GM21737 (cell line): ENCODE results near the gene NUP98.
"Not testable (repeated sequence)": the region's sequence is repeated elsewhere in the genome, so short reads cannot be mapped to it uniquely, and the experiment has no call there.

Experiments
- ATAC-seq: cut with Tn5 transposase; IDR thresholded peaks from one replicate; pipeline ENCODE4 v1.9.1; 2021; ENCODE audit warnings: mild to moderate bottlenecking, moderate library complexity; ENCODE audit not compliant: unreplicated experiment

Gene NUP98

DNA sequence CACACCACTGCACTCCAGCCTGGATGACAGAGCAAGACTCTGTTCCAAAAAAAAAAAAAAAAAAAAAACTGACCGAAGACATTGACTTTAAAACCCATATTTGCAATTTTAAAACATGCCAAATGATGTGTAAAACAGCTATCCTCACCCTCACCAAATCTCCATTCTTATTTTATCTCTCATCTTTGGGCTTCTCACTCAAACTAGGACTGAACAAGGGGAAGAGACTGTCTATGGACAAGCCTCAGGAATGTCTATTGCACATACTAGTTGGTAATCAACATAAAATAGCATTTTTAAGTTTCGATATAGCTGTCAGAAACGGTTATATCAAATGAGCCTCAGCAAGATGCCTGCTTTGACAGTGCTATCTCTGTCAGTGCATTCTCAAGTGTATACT, 118.3 kb downstream of the NUP98 start:
- no peak for ATAC-seq

DNA sequence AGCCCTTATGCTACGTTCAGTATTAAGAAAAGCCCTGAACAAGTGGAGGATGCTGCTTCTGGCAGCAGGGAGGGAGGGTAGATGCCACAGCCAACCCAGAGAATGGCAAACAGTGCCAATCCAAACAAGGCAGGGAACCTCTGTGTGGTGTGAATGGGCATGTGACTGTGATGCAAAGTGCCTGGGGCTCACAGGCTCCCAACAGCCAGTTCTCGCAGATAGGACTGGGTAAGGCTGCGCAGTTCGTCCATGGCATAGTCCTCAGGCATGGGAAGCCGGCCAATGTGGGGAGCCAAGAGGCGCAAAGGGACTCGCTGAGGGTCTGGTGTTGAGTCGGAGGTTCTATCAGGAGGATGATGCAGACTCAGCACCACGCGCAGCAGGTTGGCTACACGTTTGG, 121.4 kb downstream of the NUP98 start:
- ATAC-seq: no peak

DNA sequence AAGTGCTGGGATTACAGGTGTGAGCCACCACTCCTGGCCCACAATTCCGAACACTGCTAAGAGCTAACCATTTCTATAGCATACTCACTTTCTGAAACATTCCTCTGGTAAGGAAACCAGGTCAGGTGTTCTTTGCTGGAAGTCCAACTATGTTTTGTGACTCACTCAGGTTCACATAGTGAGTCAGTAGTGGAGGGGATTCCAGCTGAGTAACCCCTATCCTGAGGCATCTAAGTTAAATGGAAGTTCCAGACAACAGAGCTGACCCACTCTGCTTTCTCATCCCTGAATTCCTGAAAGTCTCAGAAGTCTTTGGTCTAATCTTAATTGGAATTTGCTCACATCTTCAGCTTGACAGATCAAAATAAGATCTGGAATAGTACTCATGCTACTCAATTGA, 123.2 kb downstream of the NUP98 start:
- ATAC-seq: no peak

DNA sequence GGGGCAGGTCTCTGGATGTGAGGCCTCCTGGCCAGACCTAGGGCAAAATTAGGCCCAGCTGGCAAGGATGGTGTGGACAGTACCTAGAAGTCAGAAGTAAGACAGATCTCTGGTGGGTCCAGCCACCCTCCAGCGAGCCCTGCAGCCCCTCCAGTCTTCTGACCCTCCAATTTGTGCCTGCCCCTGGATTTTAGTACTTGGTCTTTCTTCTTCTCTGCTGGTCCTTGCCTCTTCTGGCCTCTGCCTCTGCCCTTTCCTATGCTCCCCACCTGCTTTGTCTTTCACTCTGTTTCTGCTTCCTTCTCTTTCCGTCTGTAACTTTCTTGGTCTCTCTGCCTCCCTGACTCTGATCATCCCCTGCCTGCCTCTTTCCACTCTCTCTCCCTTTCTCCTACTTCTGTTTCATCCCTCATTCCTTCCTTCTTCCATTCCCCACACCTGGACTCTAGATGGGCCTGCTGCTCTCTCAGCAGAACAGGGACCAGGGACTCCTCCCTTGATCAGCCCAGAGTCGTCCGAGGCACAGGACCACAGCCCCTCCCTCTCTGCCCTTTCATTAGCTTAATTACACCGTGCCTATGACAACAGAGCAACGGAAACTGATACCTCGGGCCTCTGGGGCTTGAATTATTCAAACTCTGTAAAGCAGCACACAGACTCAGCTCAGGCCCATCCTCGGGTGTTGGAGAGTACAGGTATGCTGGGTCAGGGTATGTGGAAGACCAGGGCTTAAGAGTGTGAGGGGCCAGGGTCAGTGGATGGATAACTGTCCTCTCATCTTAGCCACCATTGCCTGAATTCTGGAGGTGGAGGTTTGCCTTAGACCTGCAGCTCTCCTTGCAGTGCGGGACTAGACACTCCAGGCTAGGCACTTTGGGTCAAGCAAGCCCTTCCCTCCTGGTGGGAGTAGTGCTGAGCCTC, 125.8 kb downstream of the NUP98 start, which contains the start of gene CHRNA10:
CHRNA10 (minus strand) TSS at position 51 of the 921 bp plus-strand sequence. CDS start 72 bp downstream, outside the sequence.
- ATAC-seq: no peak

DNA sequence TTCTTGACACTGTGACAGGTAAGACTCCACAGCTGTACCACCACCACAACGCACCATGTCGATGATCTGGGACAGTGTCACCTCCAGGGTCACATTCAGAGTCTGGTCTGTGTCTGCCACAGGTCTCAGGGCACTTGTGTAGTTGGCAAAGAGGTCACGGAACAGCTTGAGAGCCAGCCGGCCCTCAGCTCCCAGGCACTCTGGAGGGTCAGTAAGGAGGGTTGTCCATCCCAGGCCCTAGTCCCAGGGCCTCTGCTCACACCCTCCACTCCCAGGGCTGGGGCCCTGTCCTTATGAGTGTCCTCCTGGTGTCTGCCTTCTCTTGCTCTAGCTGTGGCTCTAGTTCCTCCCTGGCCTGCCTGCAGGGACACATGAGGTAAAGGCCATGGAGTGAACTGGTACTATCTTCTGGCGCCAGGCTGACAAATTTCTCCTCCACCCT, 127.6 kb downstream of the NUP98 start:
- ATAC-seq: no peak

DNA sequence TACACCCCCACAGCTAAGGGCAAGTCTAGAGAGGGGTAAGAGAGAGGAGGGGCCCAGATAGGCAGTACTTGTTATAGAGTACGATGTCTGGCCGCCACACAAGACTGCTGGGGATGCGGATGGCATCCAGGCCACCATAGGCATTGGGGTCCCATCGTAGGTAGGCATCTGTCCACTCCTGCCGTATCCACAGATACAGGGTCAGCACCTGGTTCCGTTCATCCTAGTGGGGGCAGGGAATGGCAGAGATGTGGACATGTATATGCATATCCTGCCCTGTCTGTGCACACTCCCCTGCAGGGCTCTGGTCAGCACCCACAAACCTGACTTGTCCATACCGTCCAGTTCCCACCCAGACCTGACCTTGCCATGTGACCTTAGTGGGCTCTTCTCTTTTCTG, 128.2 kb downstream of the NUP98 start:
- ATAC-seq: no peak

DNA sequence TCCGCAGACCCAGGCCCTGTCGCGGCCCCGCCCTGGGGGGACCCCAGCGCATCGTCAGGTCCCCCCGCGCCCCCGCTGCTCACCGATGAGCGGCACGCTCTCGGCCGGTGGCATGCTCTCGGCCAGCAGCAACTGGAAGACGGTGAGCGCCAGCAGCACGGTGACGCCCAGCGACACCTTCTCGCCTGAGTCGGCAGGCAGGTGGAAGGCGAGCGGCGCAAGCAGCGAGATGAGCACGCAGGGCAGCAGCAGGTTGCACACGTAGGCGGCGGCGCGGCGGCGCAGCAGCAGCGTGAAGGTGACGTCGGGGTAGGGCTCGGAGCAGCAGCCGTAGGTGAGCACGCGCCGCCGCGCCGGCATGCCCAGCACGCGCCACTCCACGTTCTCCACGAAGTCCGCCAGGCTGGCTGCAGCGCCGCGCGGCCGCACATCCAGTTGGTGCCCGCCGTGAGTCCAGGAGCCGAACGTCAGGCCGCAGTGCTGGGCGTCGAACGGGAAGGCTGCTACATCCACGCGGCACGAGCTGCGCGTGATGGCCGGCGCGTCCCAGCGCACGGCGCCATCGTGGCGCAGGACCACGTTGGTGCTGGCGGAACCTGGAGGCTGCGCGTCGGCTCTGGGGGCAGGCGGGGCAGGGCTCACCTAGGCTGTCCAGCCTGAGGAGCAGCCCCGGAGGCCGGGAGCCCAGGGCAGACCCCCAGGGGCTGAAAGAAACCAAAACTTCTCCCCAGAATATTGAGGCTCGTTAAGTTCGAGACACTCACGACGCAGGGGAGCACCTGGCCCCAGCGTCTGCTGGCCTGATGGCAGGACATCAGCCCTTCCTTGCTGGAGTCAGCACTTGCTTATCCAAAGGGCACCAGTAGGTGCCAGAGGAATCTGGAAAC, 130.0 kb downstream of the NUP98 start:
- ATAC-seq: no peak

DNA sequence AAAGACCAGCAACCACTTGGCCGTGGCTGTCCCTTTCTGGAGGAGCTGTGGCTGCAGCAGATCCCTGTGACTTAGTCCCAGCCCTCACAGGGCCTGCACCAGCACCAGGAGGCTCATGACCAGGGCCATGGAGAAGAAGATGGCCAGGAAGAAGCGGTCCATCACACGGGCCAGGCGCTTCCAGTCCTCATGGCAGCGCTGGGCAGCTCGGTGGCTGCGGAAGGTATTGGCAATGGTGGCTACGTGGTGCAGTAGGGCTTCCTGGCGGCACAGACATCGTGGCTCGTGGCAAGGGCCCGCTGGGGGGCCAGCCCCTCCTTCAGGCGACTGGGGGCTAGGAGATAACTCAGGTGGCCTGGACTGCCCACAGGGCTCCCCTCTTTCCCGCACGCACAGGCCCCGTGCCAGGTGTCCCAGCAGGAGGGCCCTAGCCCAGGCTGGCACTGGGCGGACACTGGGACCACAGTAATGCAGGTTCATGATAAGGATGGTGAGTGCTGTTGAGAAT, 131.3 kb downstream of the NUP98 start:
- no peak for ATAC-seq

DNA sequence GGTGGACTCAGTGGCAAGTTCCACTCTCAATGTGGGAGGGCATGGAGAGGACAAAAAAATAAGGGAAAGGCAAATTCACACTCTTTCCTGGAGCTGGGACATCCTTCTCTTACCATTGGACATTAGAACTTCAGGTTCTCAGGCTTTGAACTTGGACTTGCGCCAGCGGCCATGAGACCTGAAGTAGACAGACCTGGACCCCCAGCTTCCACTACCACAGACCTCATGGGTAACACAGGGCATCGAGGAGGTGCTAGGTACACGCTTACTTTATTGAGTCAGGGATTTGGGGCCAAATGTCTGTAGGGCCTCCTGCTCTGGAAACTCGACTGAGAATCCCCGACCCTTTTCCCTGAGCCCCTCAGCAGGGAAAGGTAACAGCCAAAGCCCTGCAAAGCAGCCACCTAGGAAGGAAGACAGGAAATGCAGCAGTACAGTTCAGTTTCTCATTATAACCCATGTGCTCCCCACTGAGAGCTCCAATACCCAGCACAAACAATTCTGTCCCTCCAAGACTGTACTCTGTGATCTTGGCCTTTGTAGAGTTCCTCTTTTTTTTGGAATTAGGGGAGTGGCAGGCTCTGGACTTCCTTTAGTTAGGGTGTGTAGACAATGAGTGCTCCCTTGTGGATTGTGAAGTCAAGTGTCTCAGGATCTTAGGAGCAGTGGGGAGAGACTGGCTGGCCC, 131.9 kb downstream of the NUP98 start:
- no peak for ATAC-seq

DNA sequence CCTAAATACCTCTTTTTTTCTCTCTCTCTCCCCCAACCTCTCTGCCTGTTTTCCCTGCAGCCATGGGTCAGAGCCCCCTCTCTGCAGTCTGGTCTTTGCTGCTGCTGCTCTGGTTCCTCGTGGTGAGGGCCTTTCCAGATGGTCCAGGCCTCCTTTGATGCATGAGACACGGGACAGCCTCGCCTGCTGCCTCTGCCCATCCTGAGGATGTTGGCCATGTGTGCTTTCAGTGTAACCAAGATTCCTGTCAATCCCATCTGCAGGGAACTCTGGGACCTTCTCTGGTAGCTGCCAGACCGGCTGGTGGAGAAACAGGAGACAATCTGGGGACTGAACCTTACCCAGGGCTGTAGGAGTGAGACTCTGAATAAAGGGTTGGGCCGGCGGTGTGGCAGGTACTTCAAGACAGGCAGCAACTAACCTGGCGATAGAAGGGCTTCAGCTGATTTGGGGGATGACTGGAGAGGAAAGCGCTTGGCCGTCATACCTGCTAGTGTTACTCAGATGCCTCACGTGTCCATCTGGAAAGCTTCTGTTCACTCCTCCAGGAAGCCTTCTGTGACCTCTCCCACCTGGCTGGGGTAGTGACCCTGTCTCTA, 133.2 kb downstream of the NUP98 start:
- no peak for ATAC-seq

DNA sequence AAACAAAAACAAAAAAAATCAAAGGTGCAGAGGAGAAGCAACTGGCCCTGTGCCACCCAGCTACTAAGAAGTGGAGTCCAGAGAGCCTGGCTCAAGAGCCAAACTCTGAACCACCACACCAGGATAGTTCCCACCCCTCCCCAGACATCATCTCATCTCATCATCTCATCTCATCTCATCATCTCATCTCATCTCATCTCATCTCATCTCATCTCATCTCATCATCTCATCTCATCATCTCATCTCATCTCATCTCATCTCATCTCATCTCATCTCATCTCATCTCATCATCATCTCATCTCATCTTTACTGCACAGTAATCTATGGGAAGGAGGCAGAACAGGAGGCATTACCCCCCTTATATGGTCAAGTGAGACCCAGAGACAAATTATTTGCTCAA, 134.5 kb downstream of the NUP98 start:
- ATAC-seq: no peak

DNA sequence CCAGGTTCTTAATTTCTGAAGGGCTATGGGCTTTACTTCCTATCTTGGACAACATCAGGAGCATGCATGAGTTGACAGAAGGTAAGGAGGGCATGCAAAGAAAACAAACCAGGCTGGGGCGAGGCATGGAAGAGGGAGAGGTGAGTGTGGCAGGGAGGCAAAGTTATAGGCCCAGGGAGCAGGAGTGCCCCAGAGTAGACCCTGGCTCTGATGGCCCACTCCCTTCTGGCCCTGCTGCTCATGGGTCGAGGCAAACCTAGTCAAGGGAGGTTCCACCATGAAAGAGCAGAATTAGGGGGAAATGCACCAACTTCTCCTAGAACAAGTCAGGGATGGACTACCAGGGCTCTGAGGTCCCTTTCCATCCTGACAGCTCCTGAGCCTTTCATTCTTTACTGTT, 136.4 kb downstream of the NUP98 start:
- no peak for ATAC-seq

DNA sequence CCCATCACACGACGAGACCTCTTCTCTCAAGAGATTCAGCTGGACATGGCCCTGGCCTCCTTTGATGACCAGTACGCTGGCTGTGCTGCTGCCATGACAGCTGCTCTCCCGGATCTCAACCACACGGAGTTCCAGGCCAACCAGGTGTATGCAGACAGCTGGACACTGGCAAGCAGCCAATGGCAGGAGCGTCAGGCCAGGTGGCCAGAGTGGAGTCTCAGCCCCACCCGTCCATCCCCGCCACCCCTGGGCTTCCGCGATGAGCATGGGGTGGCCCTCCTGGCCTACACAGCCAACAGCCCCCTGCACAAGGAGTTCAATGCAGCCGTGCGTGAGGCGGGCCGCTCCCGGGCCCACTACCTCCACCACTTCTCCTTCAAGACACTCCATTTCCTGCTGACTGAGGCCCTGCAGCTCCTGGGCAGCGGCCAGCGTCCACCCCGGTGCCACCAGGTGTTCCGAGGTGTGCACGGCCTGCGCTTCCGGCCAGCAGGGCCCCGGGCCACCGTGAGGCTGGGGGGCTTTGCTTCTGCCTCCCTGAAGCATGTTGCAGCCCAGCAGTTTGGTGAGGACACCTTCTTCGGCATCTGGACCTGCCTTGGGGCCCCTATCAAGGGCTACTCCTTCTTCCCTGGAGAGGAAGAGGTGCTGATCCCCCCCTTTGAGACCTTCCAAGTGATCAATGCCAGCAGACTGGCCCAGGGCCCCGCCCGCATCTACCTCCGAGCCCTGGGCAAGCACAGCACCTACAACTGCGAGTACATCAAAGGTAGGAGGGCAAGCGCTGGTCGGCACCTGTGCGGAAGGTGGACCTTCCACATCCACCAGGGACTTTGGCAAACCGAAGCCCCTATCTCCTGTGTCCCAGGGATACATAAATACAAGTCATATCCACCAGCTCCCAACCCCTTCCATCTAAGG, 137.5 kb downstream of the NUP98 start:
- ATAC-seq: no peak

DNA sequence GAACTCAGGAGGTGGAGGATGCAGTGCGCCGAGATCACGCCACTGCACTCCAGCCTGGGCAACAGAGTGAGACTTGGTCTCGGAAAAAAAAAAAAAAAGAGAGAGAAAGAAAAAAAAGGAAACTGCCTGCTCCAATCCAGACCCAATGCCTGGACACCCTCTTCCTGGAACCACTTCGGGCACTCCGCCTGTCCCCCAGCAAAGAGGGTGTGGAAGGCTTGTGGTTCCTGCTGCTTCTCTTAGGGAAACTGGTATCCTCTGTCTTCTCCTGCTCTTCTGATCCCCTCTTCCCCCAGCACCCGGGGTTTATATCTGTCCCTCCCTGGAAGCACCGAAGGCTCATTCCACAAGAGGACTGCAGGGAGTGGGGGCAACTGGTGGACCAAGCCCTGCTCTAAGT, 139.1 kb downstream of the NUP98 start:
- ATAC-seq: no peak

DNA sequence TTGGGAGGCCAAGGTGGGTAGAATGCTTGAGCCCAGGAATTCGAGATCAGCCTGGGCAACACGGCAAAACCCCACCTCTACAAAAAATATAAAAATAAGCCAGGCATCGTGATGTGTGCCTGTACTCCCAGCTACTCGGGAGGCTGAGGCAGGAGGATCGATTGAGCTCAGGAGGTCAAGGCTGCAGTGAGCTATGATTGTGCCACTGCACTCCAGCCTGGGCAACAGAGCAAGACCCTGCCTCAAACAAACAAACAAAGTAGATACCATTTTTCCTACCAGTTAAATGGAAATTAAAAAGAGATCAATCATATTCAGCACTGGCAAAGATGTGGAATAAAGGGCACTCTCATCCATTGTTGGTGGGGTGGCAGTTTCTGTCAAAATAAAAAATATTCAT, 140.0 kb downstream of the NUP98 start:
- ATAC-seq: not testable (repeated sequence)

DNA sequence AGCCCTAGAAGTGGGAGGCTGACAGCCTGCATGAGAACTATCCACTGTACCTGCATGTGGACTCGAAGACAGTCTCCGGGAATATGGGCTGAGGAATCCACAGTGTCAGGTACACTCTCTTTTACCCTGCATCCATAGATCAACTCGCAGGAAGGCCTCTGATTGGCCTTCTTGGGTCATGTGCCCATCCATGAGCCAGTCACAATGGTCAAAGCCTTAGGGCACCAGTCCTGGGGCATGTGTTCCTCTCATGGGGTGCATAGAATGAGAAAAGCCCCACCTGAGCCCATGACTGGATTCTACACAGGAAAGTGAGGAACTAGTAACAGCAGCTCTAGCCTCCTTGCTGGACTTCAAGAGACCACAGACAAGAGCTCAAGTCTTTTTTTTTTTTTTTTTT, 141.8 kb downstream of the NUP98 start:
- ATAC-seq: no peak

DNA sequence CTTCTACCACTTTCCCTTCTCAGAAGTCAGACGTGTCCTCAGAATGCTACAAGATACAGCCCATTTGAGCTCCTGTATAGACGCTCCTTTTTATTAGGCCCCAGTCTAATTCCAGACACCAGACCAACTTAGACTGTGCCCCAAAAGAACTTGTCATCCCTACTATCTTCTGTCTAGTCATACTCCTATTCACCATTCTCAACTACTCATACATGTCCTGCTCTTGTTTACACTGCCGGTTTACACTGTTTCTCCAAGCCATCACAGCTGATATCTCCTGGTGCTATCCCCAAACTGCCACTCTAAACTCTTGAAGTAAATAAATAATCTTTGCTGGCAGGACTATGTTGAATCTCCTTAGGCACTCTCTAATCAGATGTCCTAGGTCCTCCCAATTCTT, 144.8 kb downstream of the NUP98 start:
- not testable (repeated sequence) for ATAC-seq

DNA sequence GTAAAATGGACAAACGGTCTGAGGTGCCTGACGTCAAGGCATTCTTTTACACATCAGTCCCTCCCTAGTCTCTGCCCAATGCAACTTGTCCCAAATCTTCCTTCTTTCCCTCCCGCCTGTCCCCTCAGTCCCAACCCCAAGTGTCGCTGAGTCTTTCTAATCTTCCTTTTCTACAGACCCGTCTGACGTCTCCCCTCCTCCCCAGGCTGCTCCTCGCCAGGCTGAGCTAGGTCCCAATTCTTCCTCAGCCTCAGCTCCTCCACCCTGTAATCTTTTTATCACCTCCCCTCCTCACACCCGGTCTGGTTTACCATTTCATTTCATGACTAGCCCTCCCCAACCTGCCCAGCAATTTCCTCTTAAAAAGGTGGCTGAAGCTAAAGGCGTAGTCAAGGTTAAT, 148.0 kb downstream of the NUP98 start:
- not testable (repeated sequence) for ATAC-seq

DNA sequence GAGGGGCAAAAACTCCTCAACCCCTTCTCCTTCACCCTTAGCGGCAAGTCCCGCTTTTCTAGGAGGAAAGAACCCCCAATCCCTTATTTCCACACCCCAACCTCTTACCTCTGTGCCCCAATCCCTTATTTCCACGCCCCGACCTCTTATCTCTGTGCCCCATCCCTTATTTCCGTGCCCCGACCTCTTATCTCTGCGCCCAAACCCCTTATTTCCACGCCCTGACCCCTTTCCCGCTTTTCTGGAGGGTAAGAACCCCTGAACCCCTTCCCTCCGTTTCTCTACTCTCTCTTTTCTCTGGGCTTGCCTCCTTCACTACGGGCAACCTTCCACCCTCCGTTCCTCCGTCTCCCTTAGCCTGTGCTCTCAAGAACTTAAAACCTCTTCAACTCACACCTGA, 148.5 kb downstream of the NUP98 start:
- not testable (repeated sequence) for ATAC-seq
